NCI-H1105 treated with DMSO at 0.1 percent for 48 hours (cell line): Measurements from ENCODE around the gene COLEC12.

ENCODE experiments used
- DNase-seq: peaks from one replicate; lab custom pipeline; 2025; lab: John Stamatoyannopoulos, UW

COLEC12 gene

DNA sequence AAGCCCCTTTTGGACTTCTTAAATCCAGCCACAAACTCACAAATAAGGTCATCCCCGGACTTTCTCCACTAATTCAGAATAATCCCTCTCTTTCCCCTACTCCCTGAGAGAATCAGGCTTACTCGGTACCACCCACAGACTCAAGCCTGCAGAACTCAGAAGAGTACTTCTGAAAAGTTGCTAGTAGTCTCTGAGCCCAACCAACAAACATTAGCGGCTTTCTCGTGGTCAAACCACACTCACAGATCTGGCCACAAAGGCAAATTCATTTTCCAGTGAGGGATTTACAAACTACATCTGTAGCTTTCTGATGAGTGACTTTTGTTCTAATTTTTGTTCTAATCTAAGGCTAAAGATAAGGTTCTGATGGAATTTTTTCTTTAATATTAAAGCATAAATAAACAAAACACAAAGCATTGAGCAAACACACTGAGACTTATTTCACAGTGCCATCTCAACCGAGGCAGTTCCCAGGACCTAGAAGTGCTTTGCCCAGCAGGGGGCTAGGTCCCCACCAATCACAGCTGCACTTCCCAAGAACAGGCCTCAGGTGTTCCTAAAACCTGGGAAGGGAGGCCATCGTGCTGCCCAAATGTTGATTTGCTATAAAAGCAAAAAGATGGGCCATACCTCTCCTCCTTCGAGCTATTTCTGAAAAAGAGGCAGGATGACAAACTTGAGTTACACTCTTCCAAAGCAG is 110.7 kb downstream of the COLEC12 start:
- no peak for DNase-seq

DNA sequence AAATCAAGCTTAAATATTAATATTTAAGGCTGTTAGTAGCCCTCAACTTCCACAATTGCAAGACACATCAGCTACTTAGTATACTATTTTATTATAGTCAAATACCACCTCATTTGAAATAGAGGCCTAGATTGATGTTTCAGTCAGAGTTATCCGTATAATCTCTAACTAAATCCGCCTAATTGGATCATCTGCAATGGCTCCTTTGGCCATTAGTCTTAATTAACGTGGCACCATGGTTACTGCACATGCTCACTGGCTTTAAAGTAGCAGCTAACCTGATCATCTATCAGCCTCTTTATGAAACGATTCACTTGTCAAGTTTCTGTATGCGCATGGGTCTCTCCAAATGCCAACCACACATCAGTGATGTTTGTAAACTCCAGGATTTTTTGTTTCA is 112.3 kb downstream of the COLEC12 start:
- no peak for DNase-seq

DNA sequence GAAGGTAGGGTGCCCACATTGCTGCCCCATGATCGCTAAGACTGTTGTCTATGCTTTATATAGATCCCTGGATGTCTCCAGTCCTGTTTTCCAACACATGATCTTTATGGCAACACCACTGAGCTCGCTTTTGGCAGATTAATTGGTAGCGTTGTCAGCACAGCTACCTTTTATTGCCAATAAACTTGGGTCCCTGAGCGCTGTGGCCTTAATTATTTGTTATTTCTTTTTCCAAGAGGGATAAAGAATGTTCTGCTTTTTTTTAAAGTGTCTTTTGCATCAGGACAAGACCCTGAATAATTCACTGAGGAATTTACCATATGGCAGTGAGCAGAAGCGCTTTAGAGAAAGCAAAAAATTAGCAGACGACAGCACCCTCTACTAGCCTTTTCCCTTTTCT is 113.5 kb downstream of the COLEC12 start:
- DNase-seq = no peak

DNA sequence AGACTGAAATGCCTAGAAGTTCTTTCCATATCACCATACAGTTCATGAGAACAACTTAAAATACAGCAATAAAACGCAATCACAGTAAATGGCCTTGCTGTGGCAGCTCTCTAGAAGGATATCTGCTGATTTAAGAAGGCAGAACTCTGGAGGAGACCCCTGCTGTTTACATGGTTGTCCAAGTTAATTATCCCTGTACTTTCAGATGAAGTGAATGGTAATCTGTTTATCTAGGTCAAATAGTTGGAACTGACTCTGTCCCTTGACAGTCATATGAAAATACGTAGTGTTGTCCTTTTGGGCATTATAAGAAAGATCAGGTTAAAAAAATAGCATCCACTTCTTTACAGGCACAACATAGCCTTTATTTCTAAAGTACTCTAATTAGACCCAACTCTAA is 115.6 kb downstream of the COLEC12 start:
- DNase-seq = no peak

DNA sequence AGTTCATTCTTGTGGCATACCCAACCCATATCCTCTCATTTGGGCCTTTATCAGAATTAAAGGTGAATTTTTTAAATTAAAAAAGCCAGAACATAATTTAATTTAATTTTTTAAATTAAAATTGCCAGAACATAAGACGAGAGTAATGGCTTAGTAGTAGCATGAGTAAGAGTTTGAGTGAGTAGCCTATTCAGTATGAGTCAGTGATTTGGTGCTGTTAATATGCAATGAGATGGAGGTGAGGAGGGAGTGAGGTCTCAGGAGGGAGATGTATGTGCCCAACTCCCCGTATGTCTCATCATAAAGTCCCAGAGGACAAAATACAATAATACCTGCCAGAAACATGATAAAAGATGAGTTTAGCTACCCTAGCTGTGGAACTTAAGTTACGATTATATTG is 117.4 kb downstream of the COLEC12 start:
- DNase-seq = no peak

DNA sequence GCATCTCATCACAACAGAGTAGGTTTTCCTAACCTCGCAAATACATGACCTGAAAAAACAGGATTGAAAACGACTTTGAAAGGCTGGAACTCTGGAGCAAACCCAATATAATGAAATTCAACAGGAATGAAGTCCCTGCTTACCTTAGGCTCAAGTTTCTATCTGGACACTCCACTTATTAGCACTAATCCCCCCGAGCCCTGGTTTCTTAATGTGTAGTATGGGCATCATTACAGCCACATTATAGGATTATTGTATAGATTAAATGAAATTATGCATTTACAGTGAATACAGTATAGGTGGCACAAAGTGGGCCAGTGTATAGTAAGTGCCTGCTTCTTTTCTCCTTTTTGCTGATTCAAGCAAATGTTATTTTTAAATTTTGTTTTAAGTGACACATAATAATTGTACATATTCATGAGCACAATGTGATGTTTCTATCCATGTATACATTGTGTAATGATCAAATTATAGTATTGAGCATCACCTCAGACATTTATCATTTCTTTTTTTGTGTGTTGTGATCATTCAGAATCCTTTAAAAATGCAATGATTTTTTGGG is 118.0 kb downstream of the COLEC12 start:
- DNase-seq = no peak

DNA sequence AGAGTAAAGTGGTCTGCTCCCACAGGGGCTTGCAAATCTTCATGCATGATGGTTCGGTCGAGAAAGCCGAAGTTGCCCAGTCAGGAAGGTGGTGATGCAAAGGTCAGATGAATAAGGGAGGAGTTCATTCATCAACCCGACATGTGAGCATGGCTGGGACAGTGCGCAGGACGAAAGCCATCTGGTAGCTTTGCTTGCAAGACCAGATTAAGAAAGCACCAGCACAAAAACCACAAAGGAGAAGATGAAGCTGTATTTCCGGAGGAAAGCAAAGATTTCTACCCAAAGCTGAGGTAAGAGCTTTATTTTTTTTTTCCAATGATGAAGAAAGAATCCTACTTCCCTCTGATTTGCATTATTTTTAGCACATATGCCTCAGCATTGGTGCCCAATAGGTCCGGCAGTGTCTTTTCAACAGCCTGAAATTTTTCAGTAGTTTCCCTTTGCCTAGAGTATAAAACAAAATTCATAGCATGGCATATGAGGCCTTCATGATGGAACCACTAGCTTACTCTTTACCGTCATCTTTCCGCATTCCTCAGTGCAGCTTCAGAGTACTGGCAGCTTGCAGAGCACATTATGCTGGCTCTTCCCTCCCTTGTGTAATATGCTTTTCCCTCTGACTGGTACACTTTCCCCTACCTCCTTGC is 120.7 kb downstream of the COLEC12 start:
- DNase-seq = no peak

DNA sequence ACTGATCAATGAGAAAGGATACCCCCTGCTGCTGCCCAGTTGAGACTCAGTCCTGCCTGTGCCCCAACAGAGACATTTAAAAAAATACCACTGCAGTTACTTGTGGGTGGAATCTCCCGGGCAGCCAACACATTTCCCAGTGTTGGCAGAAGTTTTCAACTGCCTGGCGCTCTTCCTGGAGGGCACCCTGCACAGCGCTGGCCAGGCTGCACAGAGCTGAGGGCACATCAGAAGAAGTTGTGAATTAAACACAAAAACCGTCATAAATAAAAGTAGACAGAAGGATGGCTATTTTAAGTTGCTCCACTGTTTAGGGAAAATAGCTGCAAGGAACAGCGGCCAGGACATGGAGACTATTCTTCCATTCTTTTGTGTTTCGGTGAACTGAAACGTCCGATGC is 122.4 kb downstream of the COLEC12 start:
- no peak for DNase-seq

DNA sequence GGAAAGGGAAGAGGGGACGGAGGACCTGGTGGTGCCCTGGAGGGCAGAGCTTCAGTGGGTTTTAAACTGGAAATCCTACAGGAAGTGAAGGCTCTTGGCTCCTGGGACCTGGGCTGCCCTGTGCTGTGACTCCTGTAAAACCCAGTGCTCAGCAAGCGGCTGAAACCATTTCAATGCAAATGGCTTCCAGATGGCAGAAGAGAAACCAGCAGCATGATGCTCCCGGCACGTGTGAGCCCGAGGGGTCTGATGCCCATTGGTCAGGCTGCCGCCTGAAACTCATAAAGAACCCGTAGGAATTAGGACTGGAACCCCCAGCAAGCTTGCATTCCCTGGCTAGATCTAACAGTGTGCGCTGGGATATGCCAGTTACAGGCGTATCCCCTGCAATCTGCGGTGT is 123.4 kb downstream of the COLEC12 start:
- DNase-seq = no peak

DNA sequence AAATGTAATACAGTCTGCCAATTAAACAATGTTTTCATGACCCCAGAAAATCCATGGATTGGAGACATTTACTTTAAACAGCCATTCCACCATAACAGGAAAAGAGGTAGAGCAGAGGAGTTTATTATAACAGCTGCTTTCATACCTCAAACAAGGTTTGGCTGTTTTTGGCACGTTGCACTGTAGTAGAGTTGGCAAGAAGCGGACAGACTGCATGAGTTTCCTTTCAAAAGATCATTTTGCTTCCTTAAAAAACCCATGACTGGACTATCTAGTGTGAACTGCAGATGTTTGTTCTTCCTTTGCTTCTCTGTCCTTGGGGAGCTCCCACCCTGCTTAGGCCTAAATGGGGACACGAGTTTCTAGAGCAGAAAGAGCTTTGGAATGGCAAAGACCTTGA is 124.2 kb downstream of the COLEC12 start:
- no peak for DNase-seq

DNA sequence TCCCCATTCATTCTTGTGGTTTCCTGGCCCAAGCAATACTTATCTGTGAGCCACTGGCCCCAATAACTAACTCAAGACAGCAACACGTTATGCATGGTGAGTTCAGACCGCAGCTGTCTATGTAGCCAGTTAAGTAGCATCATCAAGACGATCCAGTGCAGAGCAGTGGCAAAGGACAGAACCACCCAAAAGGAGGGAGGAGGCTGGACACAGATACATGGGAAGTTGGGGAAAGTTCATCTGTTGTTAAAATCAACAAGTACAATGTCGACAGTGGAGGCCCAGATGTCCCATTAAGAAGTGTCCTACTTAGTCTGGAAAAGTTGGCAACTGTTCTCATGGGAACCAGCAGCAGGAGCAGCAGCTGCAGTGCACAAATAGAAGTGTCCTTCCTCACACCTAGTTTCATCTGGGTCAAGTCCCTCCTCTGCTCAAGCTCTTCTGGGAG is 125.8 kb downstream of the COLEC12 start:
- no peak for DNase-seq

DNA sequence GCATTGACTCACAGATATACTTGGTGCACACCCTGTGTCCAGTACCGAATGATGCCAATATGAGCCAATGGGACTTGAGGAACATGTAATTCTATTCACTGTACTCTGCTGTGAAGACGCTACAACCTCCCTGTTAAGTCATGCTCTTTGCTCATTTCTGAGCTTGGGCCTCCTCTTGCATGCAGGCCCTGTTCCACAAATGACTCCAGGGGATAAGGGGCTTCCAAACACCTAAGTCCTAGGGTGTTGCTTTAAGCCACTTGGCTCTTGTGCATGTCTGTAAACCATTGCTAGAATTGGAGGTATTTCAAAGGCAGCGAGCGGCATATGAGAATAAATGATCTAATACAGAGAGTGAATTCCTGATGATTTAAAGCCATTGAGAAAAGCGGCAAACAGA is 126.7 kb downstream of the COLEC12 start:
- no peak for DNase-seq

DNA sequence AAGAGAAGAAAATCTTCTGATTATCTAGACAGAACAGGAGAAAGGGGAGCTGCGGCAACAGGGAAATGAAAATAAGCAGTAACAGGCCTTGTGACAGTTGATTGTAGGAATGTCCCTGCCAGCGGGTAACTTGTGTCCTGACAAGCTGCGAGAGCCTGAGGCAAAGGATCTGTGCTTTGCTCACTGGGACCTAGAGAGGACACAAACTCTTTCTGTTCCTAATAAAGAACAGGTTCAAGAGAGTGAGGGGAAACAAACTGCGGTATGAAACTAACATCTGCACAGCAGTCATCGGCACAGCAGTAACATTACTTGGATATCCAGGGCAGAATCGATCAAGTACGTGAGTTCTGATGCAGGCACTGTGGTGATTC is 128.9 kb downstream of the COLEC12 start:
- no peak for DNase-seq

DNA sequence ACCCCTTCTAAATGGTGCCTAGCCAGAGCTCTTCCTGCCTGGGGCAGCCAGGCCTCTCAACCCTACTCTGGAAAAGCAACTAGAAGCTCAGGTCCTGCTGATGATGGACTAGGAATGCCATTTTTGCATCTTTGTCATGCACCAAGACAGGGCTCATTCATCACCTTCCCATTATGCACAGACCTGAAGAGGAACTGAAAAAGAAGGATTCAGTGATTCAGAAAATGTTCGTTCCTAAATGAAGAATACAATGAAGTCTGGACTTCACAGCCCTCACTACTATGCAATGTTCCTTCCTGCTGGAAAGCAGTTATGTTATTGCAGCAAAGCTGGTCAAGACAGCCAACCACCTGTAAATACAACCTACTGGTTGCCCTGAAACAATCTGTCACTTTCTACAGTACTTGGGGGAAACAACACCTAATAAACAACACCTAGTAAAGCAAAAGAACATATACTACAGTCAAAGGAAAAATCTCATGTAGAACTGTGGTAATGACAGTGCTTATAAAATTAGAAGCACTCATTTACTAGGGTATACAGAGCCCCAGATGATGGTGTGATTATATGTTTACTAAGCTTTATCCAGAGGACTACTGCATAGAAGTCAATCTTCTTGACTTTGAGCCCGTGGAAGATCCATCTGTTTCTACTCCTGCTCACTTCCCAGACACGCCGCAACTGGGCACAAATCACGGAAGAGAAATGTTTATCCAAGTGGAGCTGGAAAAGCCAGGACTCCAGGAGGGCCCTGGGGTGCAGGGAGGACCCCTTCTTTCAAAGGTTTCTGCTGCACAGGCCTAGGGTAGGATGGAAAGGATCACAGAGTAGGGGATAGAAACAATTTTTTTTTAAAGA is 129.5 kb downstream of the COLEC12 start:
- DNase-seq = no peak

DNA sequence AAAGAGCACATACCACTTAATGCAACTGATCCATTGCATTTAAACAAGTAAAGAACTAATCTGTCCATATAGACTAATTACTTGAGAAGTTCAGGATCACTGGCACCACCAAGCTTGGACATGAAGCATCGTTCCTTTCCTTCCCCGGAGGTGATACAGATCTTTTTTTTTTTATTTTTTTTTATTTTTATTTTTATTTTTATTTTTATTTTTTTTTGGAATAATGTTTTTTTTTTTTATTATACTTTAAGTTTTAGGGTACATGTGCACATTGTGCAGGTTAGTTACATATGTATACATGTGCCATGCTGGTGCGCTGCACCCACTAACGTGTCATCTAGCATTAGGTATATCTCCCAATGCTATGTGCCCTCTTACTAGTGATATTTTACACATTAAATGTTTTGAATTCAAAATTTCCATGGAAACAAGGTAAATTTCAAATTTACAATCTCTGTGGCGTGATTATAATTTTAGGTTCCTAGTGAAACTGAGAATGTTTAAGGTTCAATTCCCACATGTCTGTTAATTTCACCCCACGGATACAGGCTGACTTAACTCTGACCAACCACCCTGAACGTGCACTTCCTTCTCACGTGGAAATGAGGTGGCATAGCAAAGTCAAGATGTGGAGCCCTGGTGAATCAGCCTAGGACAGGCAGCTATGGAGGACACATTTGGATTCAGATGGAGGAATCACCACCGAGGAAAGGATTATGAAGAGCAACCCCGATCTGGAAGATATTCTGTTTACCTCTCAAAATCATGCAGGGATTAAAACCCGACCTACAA is 131.1 kb downstream of the COLEC12 start:
- DNase-seq = no peak

DNA sequence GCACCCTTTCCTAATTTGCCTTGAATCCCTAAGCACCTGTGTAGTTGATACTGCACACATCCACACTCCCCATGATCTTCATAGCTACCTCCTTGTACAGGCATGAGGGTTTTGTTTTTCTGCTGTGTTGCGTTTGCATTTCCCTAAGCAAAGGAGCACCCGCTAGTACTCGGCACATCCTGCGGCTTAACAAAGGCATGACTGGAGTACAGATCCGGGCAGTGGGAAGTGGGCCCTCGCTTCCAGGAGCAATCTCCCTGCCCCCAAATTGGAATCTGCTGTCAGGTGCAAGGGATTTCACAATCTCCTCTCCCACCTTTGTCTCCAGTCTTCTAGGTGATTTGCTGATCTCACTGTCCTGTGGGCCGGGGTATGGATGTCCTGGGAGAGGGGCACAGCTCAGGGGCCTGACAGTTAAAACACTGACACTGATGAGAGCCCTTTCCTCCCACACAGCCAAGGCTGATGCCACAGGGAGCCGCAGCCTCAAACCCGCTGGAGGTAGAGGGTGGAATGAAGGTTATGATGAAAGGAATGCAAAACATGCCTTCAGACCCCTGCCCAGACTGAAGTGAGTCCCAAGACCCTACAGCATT is 133.9 kb downstream of the COLEC12 start:
- DNase-seq = no peak

DNA sequence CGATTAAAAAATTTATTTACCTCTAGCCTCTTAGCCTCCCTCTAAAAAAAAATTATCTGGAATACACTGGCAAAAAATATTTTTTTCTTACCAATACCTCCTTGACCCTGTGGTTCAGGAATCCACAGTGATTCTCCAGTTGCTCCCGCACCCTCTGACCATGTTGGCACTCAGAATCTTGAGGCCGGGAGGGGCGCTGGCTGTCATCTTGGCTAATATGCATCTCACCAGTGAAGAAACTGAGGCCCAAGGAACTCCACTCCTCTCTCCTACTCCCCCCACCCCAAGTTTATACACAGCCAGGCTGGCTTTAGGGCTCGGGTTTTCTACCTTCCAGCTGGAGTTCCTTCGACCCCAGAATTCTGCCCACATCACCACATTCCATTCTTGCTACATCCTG is 134.8 kb downstream of the COLEC12 start:
- no peak for DNase-seq

DNA sequence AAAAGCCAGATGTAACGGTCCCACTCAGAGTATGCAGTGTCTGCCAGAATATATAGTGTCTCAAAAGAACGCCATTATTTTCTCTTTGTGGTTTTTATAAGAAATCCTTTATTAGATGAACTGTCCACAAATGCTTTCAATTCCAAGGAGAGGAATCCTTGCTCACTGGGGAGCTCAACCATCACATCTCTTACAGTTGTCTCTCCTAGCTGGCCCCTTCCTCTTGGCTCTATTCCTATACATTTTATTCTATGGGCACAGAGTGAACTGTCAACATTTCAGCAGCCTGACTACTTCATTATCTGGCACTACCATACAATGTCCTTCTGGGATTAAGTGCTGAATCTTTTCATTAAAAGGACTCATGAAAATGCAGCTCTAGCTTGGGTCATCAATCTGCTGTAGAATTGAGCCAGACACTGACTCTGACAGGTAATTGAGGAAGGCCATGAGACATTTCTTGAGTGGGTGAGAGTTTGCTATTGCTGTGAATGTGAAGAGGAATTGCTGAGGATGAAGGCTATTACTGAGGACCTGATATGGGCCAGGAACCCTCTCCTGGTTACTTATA is 136.2 kb downstream of the COLEC12 start:
- DNase-seq = no peak

DNA sequence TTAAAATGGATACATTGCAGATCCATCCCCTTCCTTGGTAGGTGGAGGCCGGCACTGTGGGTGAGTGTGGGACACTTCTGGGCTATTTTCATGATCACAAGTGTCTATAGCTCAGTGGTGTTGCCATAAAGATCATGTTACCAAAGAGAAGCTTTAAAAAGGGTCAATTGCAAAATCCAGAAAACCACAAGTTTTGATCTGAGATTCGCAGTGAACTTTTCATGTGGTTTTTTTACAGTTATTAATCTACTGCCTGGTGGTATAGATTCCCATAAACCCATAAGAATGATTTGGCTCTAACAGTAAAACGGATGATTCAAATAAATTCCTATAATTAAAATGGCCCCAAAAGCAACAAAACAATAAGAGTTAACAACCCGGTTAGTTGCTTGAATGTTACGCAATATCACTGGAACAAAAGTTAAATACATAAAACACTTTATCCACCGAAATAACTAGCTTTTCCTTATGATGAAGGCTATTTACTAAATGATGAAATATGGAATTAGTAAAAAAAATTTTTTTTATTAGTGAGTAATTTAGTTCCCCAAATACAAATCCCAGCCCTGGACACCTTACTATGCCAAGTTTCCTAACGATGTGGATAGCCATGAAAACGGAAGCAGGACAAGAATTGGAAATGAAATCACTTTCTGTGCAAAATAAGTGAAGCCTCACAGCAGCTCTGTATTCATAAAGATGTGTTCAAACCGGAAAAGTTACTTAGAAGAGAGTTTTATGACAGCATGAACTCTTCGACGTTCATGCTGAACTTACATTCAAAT is 137.0 kb downstream of the COLEC12 start:
- no peak for DNase-seq
